HepG2 (cell line): Measurements from ENCODE around the gene CEBPA. TPM values are rescaled to one million over a fixed set of nuclear protein-coding genes. Genes with fewer than 3 reads are reported as not detected.

ENCODE experiments used
- ATAC-seq: fragments of 200-7000 bp; cut with Tn5 transposase; 3 replicates; pipeline ENCODE4 v1.9.1; 2020; ENCODE audit warnings: mild to moderate bottlenecking, moderate library complexity
- BruUV-seq: library from RNA; stranded (reverse); fragments of 400-500 nt; replicated peaks from 2 replicates; lab custom pipeline; 2021; lab: Mats Ljungman, UMichigan
- CTCF ChIA-PET: fragments of 300-600 bp; formaldehyde crosslinking; extraction: SDS; loops from one replicate; lab custom pipeline; 2021; ENCODE audit warnings: low total read pairs, inconsistent platforms, low intra/inter-chr PET ratio; lab: Yijun Ruan, JAX
- POLR2A ChIA-PET: fragments of 350-600 bp; sonication (Branson Sonifier 250); formaldehyde crosslinking; loops from one replicate; lab custom pipeline; 2020; ENCODE audit warnings: antibody characterized with exemption, inconsistent platforms; lab: Yijun Ruan, JAX
- DNase-seq: peaks from one replicate; pipeline ENCODE4 v3.0.0-alpha.2; 2015; ENCODE audit warnings: low spot score
- FAIRE-seq: peaks from 3 replicates; lab custom pipeline; 2011; peaks lifted over from hg19 to GRCh38; lab: Jason Lieb, UNC
- H2AFZ ChIP-seq: one replicate; pipeline ENCODE4 v1.6.1; 2011; ENCODE audit warnings: low read length, inconsistent platforms
- H3K27ac ChIP-seq: fragments of 300-600 bp; 3 replicates; pipeline ENCODE4 v1.8.0; 2011; ENCODE audit warnings: mixed run types, mild to moderate bottlenecking, mixed read lengths, low read length, inconsistent platforms; ENCODE audit not compliant: insufficient read depth; ENCODE audit errors: extremely low read length
- H3K27me3 ChIP-seq, 2 experiments: fragments of 200-600 bp in 1 of 2; 2 replicates in 1 of 2; 3 replicates in 1 of 2; pipeline versions ENCODE4 v1.6.0 to v1.8.0; 2011; ENCODE audit warnings: low read length in 2 of 2, mild to moderate bottlenecking in 2 of 2, moderate library complexity in 2 of 2, inconsistent platforms in 1 of 2; ENCODE audit not compliant: insufficient read depth in 2 of 2, control insufficient read depth in 1 of 2
- H3K36me3 ChIP-seq, 2 experiments: fragments of 200-600 bp in 1 of 2; replicated peaks in 1 of 2; 2 replicates in 1 of 2; 3 replicates in 1 of 2; pipeline versions ENCODE4 v1.5.1 to v1.8.0; 2011; ENCODE audit warnings: low read length in 2 of 2, inconsistent platforms in 1 of 2; ENCODE audit not compliant: insufficient read depth in 2 of 2, control insufficient read depth in 1 of 2
- H3K4me1 ChIP-seq: 2 replicates; pipeline ENCODE4 v1.5.1; 2012; ENCODE audit warnings: low read length, inconsistent platforms; ENCODE audit not compliant: insufficient read depth
- H3K4me2 ChIP-seq: 2 replicates; pipeline ENCODE4 v1.6.0; 2011; ENCODE audit warnings: low read depth, low read length, inconsistent platforms
- H3K4me3 ChIP-seq, 3 experiments: fragments of 200-600 bp in 1 of 3; sonication (generic), shearing (Covaris generic) in 1 of 3; replicated peaks in 1 of 3; 2 replicates each; pipeline ENCODE4 v1.5.1; 2011 to 2016; ENCODE audit warnings: low read length in 3 of 3, inconsistent platforms in 2 of 3, low read depth in 2 of 3, mild to moderate bottlenecking in 2 of 3, control low read depth in 1 of 3, mixed read lengths in 1 of 3; ENCODE audit not compliant: insufficient read depth in 1 of 3
- H3K79me2 ChIP-seq: one replicate; pipeline ENCODE4 v1.6.1; 2011; ENCODE audit warnings: low read length, inconsistent platforms; ENCODE audit not compliant: insufficient read depth
- H3K9ac ChIP-seq: 2 replicates; pipeline ENCODE4 v1.6.0; 2011; ENCODE audit warnings: mild to moderate bottlenecking, low read depth, low read length, inconsistent platforms; ENCODE audit not compliant: insufficient read depth
- H3K9me3 ChIP-seq: 2 replicates; pipeline ENCODE4 v1.5.1; 2012; ENCODE audit warnings: mild to moderate bottlenecking, low read length
- H4K20me1 ChIP-seq: 2 replicates; pipeline ENCODE4 v1.6.0; 2011; ENCODE audit warnings: inconsistent platforms, mild to moderate bottlenecking, low read length, moderate library complexity; ENCODE audit not compliant: insufficient read depth
- ATF7-NPFF ChIP-seq: sonication (generic); formaldehyde crosslinking; IDR thresholded peaks from 2 replicates; pipeline ENCODE4 v1.8.1; 2023; ENCODE audit warnings: mild to moderate bottlenecking, low read depth, missing genetic modification reagents, moderate library complexity
- CBX5 ChIP-seq: sonication (generic); formaldehyde crosslinking; IDR thresholded peaks from 2 replicates; pipeline ENCODE4 v1.4.0; 2020; ENCODE audit warnings: missing genetic modification reagents, borderline replicate concordance
- HNRNPL ChIP-seq: fragments of 200-400 bp; formaldehyde crosslinking; IDR thresholded peaks from 2 replicates; pipeline ENCODE4 v1.6.1; 2017; ENCODE audit warnings: mild to moderate bottlenecking, low read depth, low read length
- IKZF4 ChIP-seq: sonication (generic); formaldehyde crosslinking; IDR thresholded peaks from 2 replicates; pipeline ENCODE4 v1.5.1; 2020; ENCODE audit warnings: borderline replicate concordance, mild to moderate bottlenecking, low read depth, missing genetic modification reagents; ENCODE audit errors: not compliant biosample characterization
- MATR3 ChIP-seq: sonication (generic); formaldehyde crosslinking; IDR thresholded peaks from 2 replicates; pipeline ENCODE4 v1.4.0; 2020; ENCODE audit warnings: missing genetic modification reagents
- MTA3 ChIP-seq: sonication (generic); formaldehyde crosslinking; IDR thresholded peaks from 2 replicates; pipeline ENCODE4 v1.4.0; 2020; ENCODE audit warnings: missing genetic modification reagents
- TEAD2 ChIP-seq: sonication (generic); formaldehyde crosslinking; IDR thresholded peaks from 2 replicates; pipeline ENCODE4 v1.9.0; 2021; ENCODE audit warnings: missing genetic modification reagents
- TSC22D2 ChIP-seq: sonication (generic); formaldehyde crosslinking; IDR thresholded peaks from 2 replicates; pipeline ENCODE4 v1.5.1; 2020; ENCODE audit warnings: missing genetic modification reagents, mild to moderate bottlenecking, borderline replicate concordance
- ZBTB7B ChIP-seq: sonication (generic); formaldehyde crosslinking; IDR thresholded peaks from 2 replicates; pipeline ENCODE4 v1.4.0; 2020; ENCODE audit warnings: missing genetic modification reagents
- ZMYM4 ChIP-seq: sonication (generic); formaldehyde crosslinking; IDR thresholded peaks from 2 replicates; pipeline ENCODE4 v1.8.1; 2023; ENCODE audit warnings: mild to moderate bottlenecking, missing genetic modification reagents
- ZNF350 ChIP-seq: sonication (generic); formaldehyde crosslinking; IDR thresholded peaks from 2 replicates; pipeline ENCODE4 v1.4.0; 2020; ENCODE audit warnings: mild to moderate bottlenecking, low read depth, missing genetic modification reagents, borderline replicate concordance
- ZNF546 ChIP-seq: sonication (generic); formaldehyde crosslinking; conservative IDR thresholded peaks from 2 replicates; pipeline ENCODE4 v1.8.1; 2023; ENCODE audit warnings: mild to moderate bottlenecking, missing genetic modification reagents
- ZNF598 ChIP-seq: sonication (generic); formaldehyde crosslinking; IDR thresholded peaks from 2 replicates; pipeline ENCODE4 v1.5.1; 2020; ENCODE audit warnings: mild to moderate bottlenecking, missing genetic modification reagents, borderline replicate concordance
- ZNF672 ChIP-seq: sonication (generic); formaldehyde crosslinking; IDR thresholded peaks from 2 replicates; pipeline ENCODE4 v1.8.1; 2022; ENCODE audit warnings: missing genetic modification reagents
- ZNF816 ChIP-seq: sonication (generic); formaldehyde crosslinking; IDR thresholded peaks from 2 replicates; pipeline ENCODE4 v1.8.0; 2022; ENCODE audit warnings: missing genetic modification reagents, mild to moderate bottlenecking, borderline replicate concordance
- WGBS: methylation state at CpG from one replicate; pipeline ENCODE4 v1.1.6; 2017; ENCODE audit warnings: low lambda C conversion rate; 5-methylcytosine and 5-hydroxymethylcytosine counted together
- in situ Hi-C: cut with HindIII; loops from 2 replicates; pipeline ENCODE4 v1.10.0; 2017; ENCODE audit warnings: low pct_unique_long_range_greater_than_20kb; ENCODE audit not compliant: extremely low pct_ligation_motif_present
- intact Hi-C: fragments of 100-400 bp; cut with micrococcal nuclease; formaldehyde crosslinking; loops from one replicate; pipeline ENCODE4 v1.10.0; 2022; ENCODE audit not compliant: unreplicated experiment
- polyA plus RNA-seq, 8 experiments: library from polyadenylated mRNA; depleted of rRNA in 3 of 8; stranded (reverse) in 7 of 8; unstranded in 1 of 8; fragments of >200 nt; fragmentation: Illumina TruSeq in 4 of 8; extraction: Trizol in 4 of 8; gene quantifications; 2 replicates each; pipeline versions ENCODE4 v1.2.1 to v1.2.3, GENCODE V29; 2011 to 2016; ENCODE audit warnings: low read depth in 4 of 8, missing spikeins in 1 of 8, mixed read lengths in 1 of 8; ENCODE audit not compliant: insufficient read depth in 1 of 8
- total RNA-seq, 5 experiments: library from RNA; depleted of rRNA; stranded (reverse); fragments of >200 nt; fragmentation: Illumina TruSeq; extraction: Trizol; gene quantifications; 2 replicates each; pipeline ENCODE4 v1.2.3, GENCODE V29; 2016; ENCODE audit warnings: low read depth in 1 of 5

The CEBPA gene
- total and polyA plus RNA-seq, 2 of the 13 experiments (the other 11 are each of a cell fraction or from before 2014, with no cell fraction given): 24.8 to 103 TPM

DNA sequence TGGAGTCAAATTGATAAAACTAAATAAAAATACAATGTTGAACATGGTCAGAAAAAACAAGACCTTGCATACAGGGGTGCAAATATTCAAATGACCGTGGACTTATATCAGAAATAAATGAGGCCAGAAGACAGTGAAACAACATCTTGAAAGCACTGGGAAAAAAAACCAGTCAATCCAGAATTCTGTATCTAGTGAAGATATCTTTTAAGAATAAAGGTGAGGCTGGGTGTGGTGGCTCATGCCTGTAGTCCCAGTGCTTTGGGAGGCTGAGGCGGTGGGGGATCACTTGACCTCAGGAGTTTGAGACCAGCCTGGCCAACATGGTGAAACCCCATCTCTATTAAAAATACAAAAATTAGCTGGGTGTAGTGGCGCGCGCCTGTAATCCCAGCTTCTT is 15.2 kb upstream of the CEBPA start:
- Histone ChIP-seq H2AFZ (no peak overlapping the region), H3K4me2 (no peak overlapping the region), H3K27ac (no peak overlapping the region), H3K79me2 (no peaks in the 10 kb centered on the region), H3K4me3 (no peak overlapping the region), H3K9ac (no peak overlapping the region), H3K9me3 (peaks cover 7% of the 10 kb centered on the region), H4K20me1 (no peaks in the 10 kb centered on the region), H3K36me3 (no peaks in the 10 kb centered on the region), H3K27me3 (no peaks in the 10 kb centered on the region), H3K4me1 (peaks cover 18% of the 10 kb centered on the region)
- BruUV-seq: no TSS peak
- in situ Hi-C loops (no loop called here), intact Hi-C loops (no loop called here)
- DNase-seq: no peak
- no peak for ATAC-seq
- TF ChIP-seq ATF7-NPFF (no peak), ZBTB7B (CRISPR knock-in tag) (no peak), ZNF672 (no peak), ZNF816 (CRISPR knock-in tag) (no peak), ZMYM4 (CRISPR knock-in tag) (no peak), IKZF4 (CRISPR knock-in tag) (no peak), ZNF598 (CRISPR knock-in tag) (no peak), ZNF546 (CRISPR knock-in tag) (no peak), MTA3 (CRISPR knock-in tag) (no peak), CBX5 (CRISPR knock-in tag) (no peak), TSC22D2 (CRISPR knock-in tag) (no peak), TEAD2 (CRISPR knock-in tag) (no peak), ZNF350 (no peak), MATR3 (CRISPR knock-in tag) (no peak), HNRNPL (no peak)
- ChIA-PET POLR2A (no interaction called here), CTCF (no interaction called here)
- no peak for FAIRE-seq
- 94% methylated on average over 5 of the region's 5 CpGs for WGBS
